Stimulated activated naive CD8-positive, alpha-beta T cell treated with anti-CD3 and anti-CD28 coated beads, Interleukin-15, amount 100 ng/mL, for 72 hours (primary cell): ENCODE data around the gene PDE6G.
A peak's percentile ranks its signal among the peaks of the same experiment; 100 is the strongest.

Experiments used
- ATAC-seq: fragments of 150-1000 bp; cut with Tn5 transposase; 2 replicates; pipeline ENCODE4 v1.10.0; 2021; ENCODE audit warnings: mild to moderate bottlenecking, moderate library complexity
- DNase-seq, 2 donors: peaks; one replicate each; pipeline ENCODE4 v3.0.0; 2021 to 2022
- H3K27ac Mint-ChIP-seq, 2 donors: one replicate each; pipeline ENCODE4 v1.8.0; 2022; ENCODE audit warnings: mild to moderate bottlenecking in 2 of 2, mixed read lengths in 2 of 2, moderate library complexity in 2 of 2
- H3K27me3 Mint-ChIP-seq: one replicate; pipeline ENCODE4 v1.8.0; 2022; ENCODE audit warnings: mixed read lengths
- H3K4me1 Mint-ChIP-seq: one replicate; pipeline ENCODE4 v1.8.0; 2022; ENCODE audit warnings: mild to moderate bottlenecking, mixed read lengths
- H3K4me3 Mint-ChIP-seq, 2 donors: one replicate each; pipeline ENCODE4 v1.8.0; 2022; ENCODE audit warnings: mild to moderate bottlenecking in 2 of 2, mixed read lengths in 2 of 2, moderate library complexity in 1 of 2
- H3K9me3 Mint-ChIP-seq, 2 donors: one replicate each; pipeline ENCODE4 v1.8.0; 2022; ENCODE audit warnings: mixed read lengths in 2 of 2

Gene PDE6G

DNA sequence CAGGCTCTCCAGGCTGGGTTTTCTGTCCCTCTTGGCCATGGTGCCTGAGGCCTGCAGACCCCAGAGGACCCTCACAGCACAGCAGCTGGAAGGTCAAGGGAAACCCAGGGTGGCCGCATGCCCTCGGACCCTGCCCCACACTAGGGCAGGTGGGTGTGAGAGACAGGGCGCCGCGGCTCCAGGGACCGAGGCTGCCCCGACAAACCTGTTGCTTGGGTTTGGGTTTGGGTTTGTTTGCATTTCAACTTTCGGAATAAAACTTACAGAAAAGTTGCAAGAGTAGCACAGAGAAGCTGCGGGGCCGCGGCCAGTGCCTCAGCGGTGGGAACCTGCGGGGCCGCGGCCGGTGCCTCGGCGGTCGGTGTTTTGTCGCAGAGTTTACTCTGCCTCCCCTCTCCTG is 35.3 kb upstream of the PDE6G start:
- H3K9me3 Mint-ChIP-seq = no peaks in the 10 kb centered on the region
- no peak overlapping the region for H3K27ac Mint-ChIP-seq
- no peak for ATAC-seq
- no peaks in the 10 kb centered on the region for H3K27me3 Mint-ChIP-seq
- H3K4me1 Mint-ChIP-seq = peaks cover 22% of the 10 kb centered on the region
- H3K4me3 Mint-ChIP-seq = no peak overlapping the region
- no peak for DNase-seq

- no peak for ATAC-seq
- no peak for DNase-seq
- peak overlapping the region in 1 of 2 donors; percentile 64 for H3K27ac Mint-ChIP-seq
- no peaks in the 10 kb centered on the region for H3K27me3 Mint-ChIP-seq
- no peak overlapping the region for H3K4me3 Mint-ChIP-seq
- peaks cover 26% of the 10 kb centered on the region for H3K4me1 Mint-ChIP-seq
- H3K9me3 Mint-ChIP-seq = no peaks in the 10 kb centered on the region
Observed at GRCh38 chr17:81691196-81691595, 34.9 kb upstream of the PDE6G start.

DNA sequence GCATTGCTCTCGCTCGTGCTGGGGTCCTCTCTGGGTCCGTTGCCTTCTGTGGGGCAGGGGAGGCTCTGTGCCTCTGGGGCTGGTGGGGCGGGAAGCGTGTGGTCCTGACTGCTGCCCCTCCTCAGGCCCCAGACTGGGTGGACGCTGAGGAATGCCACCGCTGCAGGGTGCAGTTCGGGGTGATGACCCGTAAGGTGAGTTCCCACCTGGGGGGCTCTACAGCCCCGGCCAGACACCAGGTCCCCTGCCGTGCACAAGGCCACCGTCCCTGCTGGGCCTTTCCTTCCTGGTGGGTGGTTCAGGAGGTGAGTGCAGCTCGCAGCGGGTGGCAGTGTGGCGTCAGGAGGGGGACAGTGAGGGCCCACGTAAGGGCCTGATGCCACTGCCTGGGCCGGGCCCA is 34.2 kb upstream of the PDE6G start:
- no peaks in the 10 kb centered on the region for H3K27me3 Mint-ChIP-seq
- no peak for DNase-seq
- ATAC-seq = no peak
- H3K9me3 Mint-ChIP-seq = no peaks in the 10 kb centered on the region
- no peak overlapping the region for H3K4me3 Mint-ChIP-seq
- peaks cover 33% of the 10 kb centered on the region for H3K4me1 Mint-ChIP-seq
- no peak overlapping the region for H3K27ac Mint-ChIP-seq

GRCh38 chr17:81690066-81690465 is 33.7 kb upstream of the PDE6G start:
- H3K9me3 Mint-ChIP-seq = no peaks in the 10 kb centered on the region
- H3K4me3 Mint-ChIP-seq = peak overlapping the region in 1 of 2 donors; percentile 25
- ATAC-seq (no peak), DNase-seq (no peak)
- no peaks in the 10 kb centered on the region for H3K27me3 Mint-ChIP-seq
- H3K27ac Mint-ChIP-seq = no peak overlapping the region
- peaks cover 37% of the 10 kb centered on the region for H3K4me1 Mint-ChIP-seq

GRCh38 chr17:81688616-81689015 is 32.3 kb upstream of the PDE6G start:
- no peak for ATAC-seq
- H3K4me1 Mint-ChIP-seq = peaks cover 46% of the 10 kb centered on the region
- no peak for DNase-seq

DNA sequence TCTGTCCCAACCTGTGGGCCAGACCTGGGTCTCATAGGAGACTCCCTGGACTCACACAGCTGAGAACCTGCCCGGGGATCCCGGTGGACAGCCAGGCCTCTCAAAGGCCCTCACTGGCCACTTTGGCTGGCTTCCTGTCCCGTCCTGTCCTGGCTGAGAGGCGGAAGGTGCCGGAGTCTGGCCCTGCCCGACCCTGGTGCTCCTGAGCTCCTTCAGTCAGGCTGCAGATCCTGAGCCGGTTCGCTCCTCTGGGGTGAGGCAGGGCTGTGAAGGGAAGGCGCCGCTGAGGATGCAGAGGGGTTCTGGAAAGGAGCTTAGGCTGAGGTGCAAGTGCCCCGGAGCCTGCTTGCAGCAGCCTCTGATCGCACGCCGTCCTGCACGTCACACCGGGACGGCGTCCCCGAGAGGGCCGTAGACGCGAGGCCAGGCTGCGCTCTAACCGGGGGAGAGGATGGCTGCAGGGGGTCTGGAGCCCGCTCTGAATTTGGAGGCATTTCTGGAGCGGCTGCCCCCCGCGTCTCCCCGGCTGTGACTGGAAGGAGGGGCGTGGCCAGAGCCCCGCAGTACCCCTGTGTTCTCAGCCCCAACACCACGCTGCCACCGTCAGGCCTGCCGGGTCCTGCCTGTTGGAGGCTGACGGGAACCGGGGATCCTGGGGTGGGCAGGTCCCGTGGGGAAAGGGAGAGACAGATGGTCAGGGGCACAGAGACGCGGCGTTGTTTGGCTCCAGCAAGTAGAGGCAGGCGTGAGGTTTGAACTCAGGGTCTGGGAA is 31.6 kb upstream of the PDE6G start:
- DNase-seq (no peak), ATAC-seq (no peak)
- Mint-ChIP-seq H3K4me1 (peaks cover 46% of the 10 kb centered on the region), H3K27me3 (no peaks in the 10 kb centered on the region), H3K9me3 (no peaks in the 10 kb centered on the region), H3K4me3 (no peak overlapping the region), H3K27ac (peak overlapping the region in 1 of 2 donors; percentile 71)

More at GRCh38 chr17:81688616-81689015, 32.3 kb upstream of the PDE6G start:
- Mint-ChIP-seq H3K9me3 (no peaks in the 10 kb centered on the region), H3K4me3 (no peak overlapping the region), H3K27me3 (no peaks in the 10 kb centered on the region), H3K27ac (no peak overlapping the region)

GRCh38 chr17:81686614-81687013 is 30.3 kb upstream of the PDE6G start:
- ATAC-seq (no peak), DNase-seq (no peak)
- Mint-ChIP-seq H3K27me3 (no peaks in the 10 kb centered on the region), H3K27ac (no peak overlapping the region), H3K4me1 (peaks cover 60% of the 10 kb centered on the region), H3K9me3 (no peaks in the 10 kb centered on the region), H3K4me3 (no peak overlapping the region)

DNA sequence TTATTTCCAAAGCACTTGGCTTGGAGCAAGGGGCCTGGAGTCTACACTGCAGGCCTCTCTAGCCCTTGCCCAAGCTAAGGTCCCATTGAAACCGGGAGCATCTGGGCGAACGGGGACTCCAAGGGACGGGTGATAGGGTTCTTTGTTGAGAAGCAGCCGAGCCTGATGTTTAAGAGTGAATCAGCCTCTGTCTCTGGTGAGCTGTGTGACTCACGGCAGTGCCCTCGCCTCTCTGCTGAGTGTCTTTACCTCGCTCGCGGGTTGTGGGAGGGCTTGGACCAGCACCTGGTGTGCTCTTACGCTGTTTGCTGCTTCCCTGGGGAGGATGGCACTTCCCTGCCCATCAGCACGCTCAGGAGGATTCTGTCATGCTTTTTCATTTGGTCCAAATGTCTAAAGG is 28.8 kb upstream of the PDE6G start:
- ATAC-seq = no peak
- H3K4me3 Mint-ChIP-seq = peak overlapping the region; percentile 94 to 95
- no peak for DNase-seq
- H3K9me3 Mint-ChIP-seq = no peaks in the 10 kb centered on the region
- H3K27me3 Mint-ChIP-seq = no peaks in the 10 kb centered on the region
- H3K27ac Mint-ChIP-seq = peak overlapping the region in 1 of 2 donors; percentile 97
- H3K4me1 Mint-ChIP-seq = peaks cover 63% of the 10 kb centered on the region

GRCh38 chr17:81684442-81684911 is 28.1 kb upstream of the PDE6G start:
- Mint-ChIP-seq H3K27ac (peak overlapping the region; percentile 93 to 97), H3K9me3 (no peaks in the 10 kb centered on the region), H3K4me1 (peaks cover 62% of the 10 kb centered on the region), H3K27me3 (no peaks in the 10 kb centered on the region), H3K4me3 (peak overlapping the region; percentile 94 to 95)
- DNase-seq = no peak
- ATAC-seq = peak; percentile 24

GRCh38 chr17:81683584-81684441 is 27.5 kb upstream of the PDE6G start, which contains the start of the genes ARL16 and HGS:
TSS of gene ARL16 (minus strand) at chr17:81683797. CDS start at chr17:81683753, 44 bp downstream.
TSS of gene HGS (plus strand) at chr17:81684011. CDS start at chr17:81684067, 56 bp downstream.
- DNase-seq (peak; percentile 98 to 99), ATAC-seq (peak; percentile 97)
- Mint-ChIP-seq H3K4me3 (peak within 1 kb of the TSS; percentile 94 to 95), H3K27me3 (no peaks in the 10 kb centered on the region), H3K9me3 (no peaks in the 10 kb centered on the region), H3K4me1 (peaks cover 55% of the 10 kb centered on the region), H3K27ac (peak within 1 kb of the TSS; percentile 93 to 97)

DNA sequence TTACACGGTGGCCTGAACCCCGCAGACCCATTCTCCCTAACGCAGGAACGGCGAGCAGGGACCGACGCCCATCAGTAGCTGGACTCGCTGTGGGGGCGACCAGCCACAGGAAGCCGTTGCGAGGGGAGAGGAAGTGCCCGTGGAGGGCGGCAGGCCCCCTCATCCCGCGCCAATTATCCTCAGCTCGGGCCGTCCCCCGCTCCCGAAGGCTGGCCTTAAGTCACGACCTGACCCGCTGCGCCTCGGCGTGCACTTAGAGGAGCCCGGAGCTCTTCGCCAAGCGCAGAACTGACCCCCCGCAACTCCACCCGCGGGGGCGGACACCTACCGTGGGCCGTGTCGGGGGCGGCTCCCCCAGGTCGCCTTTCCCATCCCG is 26.9 kb upstream of the PDE6G start:
- DNase-seq (no peak), ATAC-seq (no peak)
- H3K4me3 Mint-ChIP-seq = peak overlapping the region; percentile 94 to 95
- no peaks in the 10 kb centered on the region for H3K9me3 Mint-ChIP-seq
- no peaks in the 10 kb centered on the region for H3K27me3 Mint-ChIP-seq
- peak overlapping the region; percentile 81 to 89 for H3K27ac Mint-ChIP-seq
- peaks cover 53% of the 10 kb centered on the region for H3K4me1 Mint-ChIP-seq

DNA sequence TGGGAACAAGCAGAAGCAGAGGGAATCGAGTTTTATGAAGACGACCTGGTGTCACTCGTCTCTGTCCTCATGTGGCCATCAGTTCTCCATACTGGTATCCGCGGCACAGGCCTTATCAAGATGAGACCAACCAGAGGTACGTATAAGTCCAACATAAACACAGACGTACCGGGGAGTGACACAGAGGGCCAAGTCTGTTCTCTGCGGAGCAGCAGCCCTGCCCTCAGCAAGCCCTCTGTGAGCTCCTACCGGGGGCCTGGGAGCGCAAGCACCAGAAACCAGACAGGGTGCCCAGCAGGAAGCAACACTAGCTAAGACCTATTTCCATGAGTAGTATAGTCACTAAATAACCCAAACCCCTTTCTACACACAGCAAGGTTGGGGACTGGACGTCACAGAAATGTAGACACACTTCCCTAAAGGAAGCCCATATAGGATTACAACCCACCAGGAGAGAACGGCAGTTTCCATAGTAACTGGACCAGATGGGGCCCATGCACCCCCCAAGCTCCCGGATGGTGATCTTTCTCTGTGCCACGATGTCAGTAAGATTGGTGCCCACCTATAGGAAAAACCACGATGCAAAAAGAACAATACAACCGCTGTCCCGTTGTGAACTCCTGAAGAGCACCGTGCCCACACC is 26.3 kb upstream of the PDE6G start:
- ATAC-seq = no peak
- no peaks in the 10 kb centered on the region for H3K9me3 Mint-ChIP-seq
- H3K4me1 Mint-ChIP-seq = peaks cover 52% of the 10 kb centered on the region
- H3K27ac Mint-ChIP-seq = peak overlapping the region; percentile 81 to 89
- peak overlapping the region; percentile 94 to 95 for H3K4me3 Mint-ChIP-seq
- DNase-seq = no peak
- no peaks in the 10 kb centered on the region for H3K27me3 Mint-ChIP-seq

GRCh38 chr17:81681672-81682071 is 25.3 kb upstream of the PDE6G start:
- no peak for ATAC-seq
- Mint-ChIP-seq H3K9me3 (no peaks in the 10 kb centered on the region), H3K4me3 (peak overlapping the region in 1 of 2 donors; percentile 64), H3K27ac (peak overlapping the region in 1 of 2 donors; percentile 48), H3K4me1 (peaks cover 42% of the 10 kb centered on the region), H3K27me3 (no peaks in the 10 kb centered on the region)
- DNase-seq = no peak

- Mint-ChIP-seq H3K9me3 (no peaks in the 10 kb centered on the region), H3K4me3 (no peak overlapping the region), H3K27me3 (no peaks in the 10 kb centered on the region), H3K27ac (no peak overlapping the region), H3K4me1 (peaks cover 35% of the 10 kb centered on the region)
- DNase-seq = no peak
- no peak for ATAC-seq
Observed at GRCh38 chr17:81680150-81680549, 23.8 kb upstream of the PDE6G start.

DNA sequence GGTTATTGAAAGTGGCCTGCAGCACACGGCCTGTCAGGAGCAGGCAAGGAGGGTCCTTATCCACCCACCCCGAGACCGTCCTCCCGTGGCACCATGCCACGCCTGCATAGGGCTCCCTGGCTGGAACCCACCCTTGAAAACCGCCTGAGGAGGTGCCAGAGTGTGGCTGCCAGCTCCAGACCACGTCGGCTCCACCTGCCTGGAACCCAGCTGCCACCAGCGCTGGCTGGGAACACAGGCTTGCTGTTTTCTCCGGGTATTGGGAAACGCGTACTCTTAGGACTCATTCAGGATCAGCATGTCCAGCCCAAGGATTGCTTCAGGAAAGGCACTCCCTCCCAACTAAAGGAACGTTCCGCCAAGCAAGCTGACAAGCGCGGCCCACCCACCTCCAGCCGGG is 20.6 kb upstream of the PDE6G start:
- Mint-ChIP-seq H3K4me3 (no peak overlapping the region), H3K27ac (peak overlapping the region in 1 of 2 donors; percentile 31), H3K27me3 (no peaks in the 10 kb centered on the region), H3K9me3 (no peaks in the 10 kb centered on the region), H3K4me1 (peaks cover 30% of the 10 kb centered on the region)
- ATAC-seq = no peak
- no peak for DNase-seq
